Spleen (tissue), 7 donors: ENCODE measurements around the gene SYNE2.

Source experiments
- CTCF ChIP-seq, 11 experiments: fragments of 200-600 bp in 7 of 11; fragments of 450-650 bp in 4 of 11; sonication (generic) in 4 of 11; IDR thresholded peaks in 8 of 11; conservative IDR thresholded peaks in 3 of 11; 1 replicate in 7 of 11; 2 replicates in 4 of 11; pipeline versions ENCODE4 v1.4.0 to v1.8.0; 2016 to 2021; ENCODE audit warnings: antibody characterized with exemption in 11 of 11, inconsistent platforms in 4 of 11, mild to moderate bottlenecking in 1 of 11
- POLR2A ChIP-seq, 3 donors: fragments of 450-650 bp; IDR thresholded peaks; one replicate each; pipeline ENCODE4 v1.5.1; 2017; ENCODE audit warnings: antibody characterized with exemption in 3 of 3, mild to moderate bottlenecking in 1 of 3
- POLR2AphosphoS5 ChIP-seq, 3 donors: sonication (generic); formaldehyde crosslinking; IDR thresholded peaks; one replicate each; pipeline ENCODE4 v1.5.1; 2017; ENCODE audit warnings: antibody characterized with exemption in 3 of 3
- donor health status: DM: no; HTN: no; CAD: no; lungs with moderate emphysema.
- donor health status: DM: no; HTN: no; CAD: no.
- donor health status: DM: no; HTN: no; CAD: no.

GRCh38 chr14:63860146-63860545 lies 7.3 kb downstream of the SYNE2 start:
- TF ChIP-seq CTCF (IDR thresholded peaks at IDR 0.05 in 8 of 11, conservative IDR thresholded peaks at IDR 0.05 in 3 of 11) (no peak), POLR2AphosphoS5 (IDR thresholded peaks at IDR 0.05) (no peak), POLR2A (IDR thresholded peaks at IDR 0.05) (no peak)
